Stimulated activated naive B cell treated with anti-CD40 and anti-IgM and Interleukin-4, amounts not matched to agents 10 μg/mL and 1 μg/mL and 100 μg/mL, for 72 hours (primary cell): ENCODE measurements around the gene GPR89B.
"Not testable (repeated sequence)": the region's sequence is repeated elsewhere in the genome, so short reads cannot be mapped to it uniquely, and the experiment has no call there.

Experiments used
- ATAC-seq, 2 donors: fragments of 150-1000 bp; cut with Tn5 transposase; replicated peaks; 2 replicates each; pipeline ENCODE4 v1.10.0; 2021; ENCODE audit warnings: moderate library complexity in 1 of 2
- DNase-seq: peaks from one replicate; pipeline ENCODE4 v3.0.0; 2021
- H3K27ac Mint-ChIP-seq: one replicate; pipeline ENCODE4 v1.8.0; 2022; ENCODE audit warnings: mild to moderate bottlenecking, mixed read lengths
- H3K27me3 Mint-ChIP-seq, 2 donors: one replicate each; pipeline ENCODE4 v1.8.0; 2022; ENCODE audit warnings: mixed read lengths in 2 of 2
- H3K36me3 Mint-ChIP-seq, 2 donors: one replicate each; pipeline ENCODE4 v1.8.0; 2022; ENCODE audit warnings: mixed read lengths in 2 of 2, mild to moderate bottlenecking in 1 of 2
- H3K4me1 Mint-ChIP-seq, 2 donors: one replicate each; pipeline ENCODE4 v1.8.0; 2022; ENCODE audit warnings: mixed read lengths in 2 of 2, mild to moderate bottlenecking in 1 of 2
- H3K4me3 Mint-ChIP-seq, 2 donors: one replicate each; pipeline ENCODE4 v1.8.0; 2022; ENCODE audit warnings: mild to moderate bottlenecking in 2 of 2, mixed read lengths in 2 of 2, moderate library complexity in 1 of 2
- H3K9me3 Mint-ChIP-seq, 2 donors: one replicate each; pipeline ENCODE4 v1.8.0; 2022; ENCODE audit warnings: mixed read lengths in 2 of 2, mild to moderate bottlenecking in 1 of 2

Gene GPR89B

GRCh38 chr1:148032247-148032646 lies 104.0 kb downstream of the GPR89B start:
- H3K9me3 Mint-ChIP-seq, H3K36me3 Mint-ChIP-seq, H3K4me1 Mint-ChIP-seq, H3K27me3 Mint-ChIP-seq, DNase-seq: not testable (repeated sequence)
- peak overlapping the region; percentile 42 to 52 for H3K4me3 Mint-ChIP-seq
- ATAC-seq: peak in 1 of 2 donors; percentile 11
- peak overlapping the region; percentile 63 for H3K27ac Mint-ChIP-seq

DNA sequence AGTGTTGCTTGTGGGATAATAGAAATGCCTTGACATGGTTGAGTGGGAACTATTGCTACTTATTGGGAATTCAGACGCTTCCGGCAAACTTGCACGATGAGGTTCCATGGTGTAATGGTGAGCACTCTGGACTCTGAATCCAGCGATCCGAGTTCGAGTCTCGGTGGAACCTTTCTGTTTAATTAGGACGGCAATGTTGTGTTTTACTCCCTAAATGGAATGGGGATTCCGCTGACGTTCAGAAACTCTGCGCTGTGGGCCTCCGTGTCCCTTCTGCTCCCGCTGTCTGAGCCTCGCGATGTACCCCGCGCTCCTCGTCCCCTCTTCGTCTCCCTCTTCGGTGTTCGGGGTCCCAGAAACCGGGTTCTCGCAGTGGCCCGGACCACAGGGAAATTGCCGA lies 104.5 kb downstream of the GPR89B start:
- not testable (repeated sequence) for H3K27ac Mint-ChIP-seq, H3K4me1 Mint-ChIP-seq, H3K4me3 Mint-ChIP-seq, H3K9me3 Mint-ChIP-seq, DNase-seq, H3K36me3 Mint-ChIP-seq, H3K27me3 Mint-ChIP-seq
- peak; percentile 21 to 55 for ATAC-seq

DNA sequence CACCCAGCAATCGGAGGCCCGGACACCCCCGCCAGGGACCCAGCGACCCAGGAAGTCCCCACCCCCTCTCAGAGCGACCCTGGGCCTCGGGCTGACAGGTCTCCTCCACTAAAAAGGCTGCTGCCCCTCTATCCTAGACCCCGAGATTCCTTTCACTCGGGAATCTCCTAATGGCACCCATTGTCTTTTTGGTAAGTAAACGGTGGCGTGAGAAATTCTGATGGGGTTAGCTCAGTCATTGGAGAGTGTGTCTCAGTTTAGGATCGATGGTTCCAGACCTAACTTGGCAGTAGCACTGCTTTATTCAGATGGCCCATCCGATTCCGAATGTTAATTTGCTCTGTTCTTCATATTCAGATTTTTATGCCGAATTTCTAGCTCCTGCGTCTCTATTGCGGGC lies 104.9 kb downstream of the GPR89B start:
- not testable (repeated sequence) for ATAC-seq
- peak overlapping the region; percentile 46 to 61 for H3K4me3 Mint-ChIP-seq

DNA sequence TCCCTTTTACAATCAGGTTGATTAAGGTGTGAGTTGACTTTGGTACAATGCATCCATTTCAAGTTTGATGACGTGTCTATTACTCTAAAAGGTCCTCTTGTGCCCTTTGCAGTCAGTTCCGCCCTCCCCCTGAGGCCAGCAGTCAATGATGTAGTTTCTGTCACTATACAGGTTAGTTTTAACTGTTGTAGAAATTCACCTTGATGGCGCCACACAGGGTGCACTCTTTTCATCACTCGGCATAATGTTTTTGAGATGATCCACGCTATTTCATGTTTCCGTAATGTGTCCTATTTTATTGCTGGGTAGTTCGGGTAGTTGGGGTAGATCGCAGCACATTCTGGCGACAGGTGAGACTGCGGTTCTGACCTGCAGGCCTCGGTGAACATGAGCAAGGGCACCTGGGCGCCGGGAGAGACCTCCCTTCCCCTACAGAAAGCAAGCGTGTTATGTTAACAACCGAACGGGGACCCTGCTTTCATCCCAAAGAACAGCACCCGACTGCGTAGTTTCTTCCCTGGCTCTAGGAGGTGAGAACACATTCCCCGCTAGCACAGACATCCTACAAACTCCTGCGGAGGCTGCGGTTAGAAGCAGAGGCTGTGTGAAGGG lies 109.7 kb downstream of the GPR89B start:
- H3K27ac Mint-ChIP-seq: peak overlapping the region; percentile 98
- H3K9me3 Mint-ChIP-seq, H3K27me3 Mint-ChIP-seq, H3K36me3 Mint-ChIP-seq, H3K4me1 Mint-ChIP-seq: not testable (repeated sequence)
- peak; percentile 57 to 67 for ATAC-seq
- DNase-seq: peak; percentile 54
- peak overlapping the region; percentile 65 to 72 for H3K4me3 Mint-ChIP-seq

More for the DNA sequence above, 104.9 kb downstream of the GPR89B start:
- H3K4me1 Mint-ChIP-seq, H3K27me3 Mint-ChIP-seq, DNase-seq, H3K27ac Mint-ChIP-seq, H3K9me3 Mint-ChIP-seq, H3K36me3 Mint-ChIP-seq: not testable (repeated sequence)

- not testable (repeated sequence) for H3K4me1 Mint-ChIP-seq, H3K9me3 Mint-ChIP-seq, H3K27me3 Mint-ChIP-seq, H3K36me3 Mint-ChIP-seq
- DNase-seq (peak; percentile 89), ATAC-seq (peak; percentile 83 to 86)
- peak overlapping the region; percentile 65 to 72 for H3K4me3 Mint-ChIP-seq
- peak overlapping the region; percentile 98 for H3K27ac Mint-ChIP-seq
These were observed 110.5 kb downstream of the GPR89B start for GRCh38 chr1:148038462-148039333.
